BJ (cell line): Measurements from ENCODE around the gene MTCL3.
A peak's percentile ranks its signal among the peaks of the same experiment; 100 is the strongest.

Source experiments
- CTCF ChIA-PET: fragments of 350-600 bp; formaldehyde crosslinking; extraction: SDS; loops from one replicate; lab custom pipeline; 2021; ENCODE audit warnings: antibody characterized with exemption, inconsistent platforms; lab: Yijun Ruan, JAX
- POLR2A ChIA-PET: fragments of 300-600 bp; sonication (Branson Sonifier 250); formaldehyde crosslinking; extraction: SDS; loops from one replicate; lab custom pipeline; 2021; ENCODE audit warnings: antibody characterized with exemption; lab: Charles Lee
- DNase-seq: peaks from one replicate; pipeline ENCODE4 v3.0.0-alpha.2; 2011; ENCODE audit warnings: low read depth
- H3K27me3 ChIP-seq: 2 replicates; pipeline ENCODE4 v1.6.0; 2011; ENCODE audit warnings: low read length; ENCODE audit not compliant: control insufficient read depth, insufficient read depth
- H3K36me3 ChIP-seq: 2 replicates; pipeline ENCODE4 v1.5.1; 2011; ENCODE audit warnings: low read length; ENCODE audit not compliant: control insufficient read depth, insufficient read depth
- H3K4me3 ChIP-seq: 2 replicates; pipeline ENCODE4 v1.5.1; 2011; ENCODE audit warnings: low read depth, mild to moderate bottlenecking, control low read depth, low read length
- TF ChIP-seq, protein P1 (sequence below): IDR thresholded peaks from 2 replicates; pipeline ENCODE4 v1.5.1; 2011; ENCODE audit warnings: low read depth, mild to moderate bottlenecking, control low read depth, inconsistent platforms, low read length, moderate library complexity; ENCODE audit not compliant: insufficient read depth

Gene MTCL3

DNA sequence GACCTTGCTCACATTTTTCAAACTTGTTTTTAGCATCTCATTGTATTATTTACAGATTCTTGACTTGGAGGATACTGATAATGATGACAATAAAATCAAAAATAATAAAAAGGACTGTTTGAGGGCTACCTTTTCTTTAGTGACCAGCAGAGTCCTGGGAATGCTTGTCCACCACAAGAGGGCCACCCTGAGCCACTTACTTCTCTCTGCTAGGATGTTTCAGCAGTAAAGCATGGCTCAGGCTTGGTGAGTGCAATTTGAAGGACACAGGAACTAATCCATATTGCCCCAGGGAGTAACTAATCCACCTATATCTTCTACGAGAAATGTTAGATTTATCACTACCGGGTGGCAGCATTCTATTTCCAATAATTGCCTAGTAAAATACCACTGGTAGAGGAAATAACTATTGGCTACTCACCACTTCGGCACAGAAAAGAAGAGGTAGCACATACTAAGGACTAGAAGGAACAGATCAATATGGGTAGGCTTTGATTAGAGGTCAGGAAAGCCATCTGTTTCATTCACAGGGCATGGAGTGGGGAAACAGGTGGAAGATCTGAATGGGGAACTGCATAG lies 54.2 kb downstream of the MTCL3 start:
- POLR2A ChIA-PET = no interaction called here
- no peak overlapping the region for H3K4me3 ChIP-seq

GRCh38 chr6:127464161-127464880 lies 54.8 kb downstream of the MTCL3 start:
- H3K27me3 ChIP-seq = no peaks in the 10 kb centered on the region
- H3K4me3 ChIP-seq = no peak overlapping the region
- ChIA-PET POLR2A (no interaction called here), CTCF (interaction anchor here (0.7 to 6.4 kb wide), 11 partner anchors 11 to 166 kb away, joined by 3 to 56 read pairs (median 3); no protein-coding TSS in a partner anchor)
- peak; percentile 42 for DNase-seq
- TF ChIP-seq, protein P1, sequence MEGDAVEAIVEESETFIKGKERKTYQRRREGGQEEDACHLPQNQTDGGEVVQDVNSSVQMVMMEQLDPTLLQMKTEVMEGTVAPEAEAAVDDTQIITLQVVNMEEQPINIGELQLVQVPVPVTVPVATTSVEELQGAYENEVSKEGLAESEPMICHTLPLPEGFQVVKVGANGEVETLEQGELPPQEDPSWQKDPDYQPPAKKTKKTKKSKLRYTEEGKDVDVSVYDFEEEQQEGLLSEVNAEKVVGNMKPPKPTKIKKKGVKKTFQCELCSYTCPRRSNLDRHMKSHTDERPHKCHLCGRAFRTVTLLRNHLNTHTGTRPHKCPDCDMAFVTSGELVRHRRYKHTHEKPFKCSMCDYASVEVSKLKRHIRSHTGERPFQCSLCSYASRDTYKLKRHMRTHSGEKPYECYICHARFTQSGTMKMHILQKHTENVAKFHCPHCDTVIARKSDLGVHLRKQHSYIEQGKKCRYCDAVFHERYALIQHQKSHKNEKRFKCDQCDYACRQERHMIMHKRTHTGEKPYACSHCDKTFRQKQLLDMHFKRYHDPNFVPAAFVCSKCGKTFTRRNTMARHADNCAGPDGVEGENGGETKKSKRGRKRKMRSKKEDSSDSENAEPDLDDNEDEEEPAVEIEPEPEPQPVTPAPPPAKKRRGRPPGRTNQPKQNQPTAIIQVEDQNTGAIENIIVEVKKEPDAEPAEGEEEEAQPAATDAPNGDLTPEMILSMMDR = no peak
- no peaks in the 10 kb centered on the region for H3K36me3 ChIP-seq

More for the DNA sequence above, 54.2 kb downstream of the MTCL3 start:
- no peak for DNase-seq
- TF ChIP-seq, protein P1 = peak; percentile 91
- H3K36me3 ChIP-seq = no peaks in the 10 kb centered on the region
- CTCF ChIA-PET = interaction anchor here (0.6 to 6.4 kb wide), 8 partner anchors 46 to 115 kb away, joined by 3 to 56 read pairs (median 3); no protein-coding TSS in a partner anchor
- no peaks in the 10 kb centered on the region for H3K27me3 ChIP-seq

GRCh38 chr6:127463056-127463455 lies 56.1 kb downstream of the MTCL3 start:
- Histone ChIP-seq H3K4me3 (no peak overlapping the region), H3K27me3 (no peaks in the 10 kb centered on the region), H3K36me3 (no peaks in the 10 kb centered on the region)
- ChIA-PET POLR2A (no interaction called here), CTCF (interaction anchor here (0.7 to 6.4 kb wide), 4 partner anchors 53 to 1148 kb away, joined by 3 to 56 read pairs (median 11); no protein-coding TSS in a partner anchor)
- no peak for DNase-seq
- TF ChIP-seq, protein P1 = no peak

DNA sequence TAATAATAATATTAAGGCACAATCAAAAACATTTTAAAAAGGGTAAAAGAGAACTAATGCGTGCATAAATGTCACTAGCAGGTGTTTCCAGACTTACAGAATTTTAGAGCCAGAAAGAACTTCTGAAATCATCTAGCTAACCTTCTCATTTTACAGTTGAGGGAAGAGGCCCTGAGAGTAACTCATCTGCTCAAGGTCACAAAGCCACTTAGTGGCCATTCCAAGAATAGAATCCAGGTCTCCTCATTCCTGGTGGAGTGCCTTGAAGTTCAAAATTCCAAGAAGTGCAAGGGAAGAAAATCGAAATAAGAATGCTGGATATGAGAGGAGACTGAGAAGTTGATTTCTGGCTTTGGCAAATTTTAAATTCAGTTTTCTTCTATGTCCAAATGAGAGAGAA lies 56.8 kb downstream of the MTCL3 start:
- DNase-seq = no peak
- POLR2A ChIA-PET = no interaction called here
- CTCF ChIA-PET = interaction anchor here (1.0 to 6.4 kb wide), 4 partner anchors 54 to 162 kb away, joined by 4 to 56 read pairs (median 11); no protein-coding TSS in a partner anchor

More for the DNA sequence above, 56.8 kb downstream of the MTCL3 start:
- Histone ChIP-seq H3K36me3 (no peaks in the 10 kb centered on the region), H3K27me3 (no peaks in the 10 kb centered on the region), H3K4me3 (no peak overlapping the region)
- TF ChIP-seq, protein P1 = no peak
